HepG2 (cell line): ENCODE measurements around the gene DNAJC24.

Source experiments
- ETV5 ChIP-seq: IDR thresholded peaks from 2 replicates; pipeline ENCODE4 v1.6.1; 2018; ENCODE audit warnings: missing biosample characterization, missing genetic modification reagents, inconsistent platforms, borderline replicate concordance
- HDAC6 ChIP-seq: fragments of 200-600 bp; sonication (generic); IDR thresholded peaks from 2 replicates; pipeline ENCODE4 v1.7.0; 2017; ENCODE audit warnings: mild to moderate bottlenecking, antibody characterized with exemption, low read length, low read depth
- KDM6A ChIP-seq: IDR thresholded peaks from 2 replicates; pipeline ENCODE4 v1.6.1; 2016; ENCODE audit warnings: low read depth
- ZNF24 ChIP-seq: fragments of 450-650 bp; IDR thresholded peaks from 2 replicates; pipeline ENCODE4 v1.6.1; 2017; ENCODE audit warnings: antibody characterized with exemption, mild to moderate bottlenecking
- TF ChIP-seq, protein P1 (sequence below): IDR thresholded peaks from 2 replicates; pipeline ENCODE4 v1.6.1; 2012; ENCODE audit warnings: inconsistent platforms
- TF ChIP-seq, protein P2 (sequence below): sonication (generic); formaldehyde crosslinking; IDR thresholded peaks from 2 replicates; pipeline ENCODE4 v1.5.0; 2020; ENCODE audit warnings: missing genetic modification reagents
- TF ChIP-seq, protein P3 (sequence below): sonication (generic); formaldehyde crosslinking; IDR thresholded peaks from 2 replicates; pipeline ENCODE4 v1.5.0; 2020; ENCODE audit warnings: mild to moderate bottlenecking, missing genetic modification reagents, moderate library complexity
- TF ChIP-seq, protein P4 (sequence below): sonication (generic); formaldehyde crosslinking; IDR thresholded peaks from 2 replicates; pipeline ENCODE4 v1.4.0; 2020; ENCODE audit warnings: mild to moderate bottlenecking, missing genetic modification reagents, borderline replicate concordance

DNA sequence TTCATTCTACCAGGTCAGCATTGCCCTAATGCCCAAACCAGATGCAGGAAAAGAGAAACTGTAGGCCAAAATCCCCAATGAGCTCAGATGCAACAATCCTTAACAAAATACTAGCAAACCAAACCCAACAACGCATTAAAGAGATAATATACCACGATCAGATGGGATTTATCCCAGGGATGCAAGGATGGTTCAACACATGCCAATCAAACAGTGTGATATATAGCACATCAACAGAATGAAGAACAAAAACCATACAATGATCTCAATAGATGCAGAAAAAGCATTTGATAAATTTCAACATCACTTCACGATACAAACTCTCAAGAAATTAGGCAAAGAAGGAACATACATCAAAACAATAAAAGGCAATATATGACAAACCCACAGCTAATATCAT lies 94.8 kb downstream of the DNAJC24 start:
- TF ChIP-seq, protein P1, sequence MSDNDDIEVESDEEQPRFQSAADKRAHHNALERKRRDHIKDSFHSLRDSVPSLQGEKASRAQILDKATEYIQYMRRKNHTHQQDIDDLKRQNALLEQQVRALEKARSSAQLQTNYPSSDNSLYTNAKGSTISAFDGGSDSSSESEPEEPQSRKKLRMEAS = no peak
- TF ChIP-seq ZNF24 = no peak
- TF ChIP-seq KDM6A (CRISPR knock-in tag) = no peak
- TF ChIP-seq, protein P2, sequence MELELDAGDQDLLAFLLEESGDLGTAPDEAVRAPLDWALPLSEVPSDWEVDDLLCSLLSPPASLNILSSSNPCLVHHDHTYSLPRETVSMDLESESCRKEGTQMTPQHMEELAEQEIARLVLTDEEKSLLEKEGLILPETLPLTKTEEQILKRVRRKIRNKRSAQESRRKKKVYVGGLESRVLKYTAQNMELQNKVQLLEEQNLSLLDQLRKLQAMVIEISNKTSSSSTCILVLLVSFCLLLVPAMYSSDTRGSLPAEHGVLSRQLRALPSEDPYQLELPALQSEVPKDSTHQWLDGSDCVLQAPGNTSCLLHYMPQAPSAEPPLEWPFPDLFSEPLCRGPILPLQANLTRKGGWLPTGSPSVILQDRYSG (CRISPR knock-in tag) = no peak
- TF ChIP-seq, protein P3, sequence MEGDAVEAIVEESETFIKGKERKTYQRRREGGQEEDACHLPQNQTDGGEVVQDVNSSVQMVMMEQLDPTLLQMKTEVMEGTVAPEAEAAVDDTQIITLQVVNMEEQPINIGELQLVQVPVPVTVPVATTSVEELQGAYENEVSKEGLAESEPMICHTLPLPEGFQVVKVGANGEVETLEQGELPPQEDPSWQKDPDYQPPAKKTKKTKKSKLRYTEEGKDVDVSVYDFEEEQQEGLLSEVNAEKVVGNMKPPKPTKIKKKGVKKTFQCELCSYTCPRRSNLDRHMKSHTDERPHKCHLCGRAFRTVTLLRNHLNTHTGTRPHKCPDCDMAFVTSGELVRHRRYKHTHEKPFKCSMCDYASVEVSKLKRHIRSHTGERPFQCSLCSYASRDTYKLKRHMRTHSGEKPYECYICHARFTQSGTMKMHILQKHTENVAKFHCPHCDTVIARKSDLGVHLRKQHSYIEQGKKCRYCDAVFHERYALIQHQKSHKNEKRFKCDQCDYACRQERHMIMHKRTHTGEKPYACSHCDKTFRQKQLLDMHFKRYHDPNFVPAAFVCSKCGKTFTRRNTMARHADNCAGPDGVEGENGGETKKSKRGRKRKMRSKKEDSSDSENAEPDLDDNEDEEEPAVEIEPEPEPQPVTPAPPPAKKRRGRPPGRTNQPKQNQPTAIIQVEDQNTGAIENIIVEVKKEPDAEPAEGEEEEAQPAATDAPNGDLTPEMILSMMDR = no peak
- TF ChIP-seq, protein P4, sequence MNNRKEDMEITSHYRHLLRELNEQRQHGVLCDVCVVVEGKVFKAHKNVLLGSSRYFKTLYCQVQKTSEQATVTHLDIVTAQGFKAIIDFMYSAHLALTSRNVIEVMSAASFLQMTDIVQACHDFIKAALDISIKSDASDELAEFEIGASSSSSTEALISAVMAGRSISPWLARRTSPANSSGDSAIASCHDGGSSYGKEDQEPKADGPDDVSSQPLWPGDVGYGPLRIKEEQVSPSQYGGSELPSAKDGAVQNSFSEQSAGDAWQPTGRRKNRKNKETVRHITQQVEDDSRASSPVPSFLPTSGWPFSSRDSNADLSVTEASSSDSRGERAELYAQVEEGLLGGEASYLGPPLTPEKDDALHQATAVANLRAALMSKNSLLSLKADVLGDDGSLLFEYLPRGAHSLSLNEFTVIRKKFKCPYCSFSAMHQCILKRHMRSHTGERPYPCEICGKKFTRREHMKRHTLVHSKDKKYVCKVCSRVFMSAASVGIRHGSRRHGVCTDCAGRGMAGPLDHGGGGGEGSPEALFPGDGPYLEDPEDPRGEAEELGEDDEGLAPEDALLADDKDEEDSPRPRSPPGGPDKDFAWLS (CRISPR knock-in tag) = no peak
- no peak for TF ChIP-seq ETV5 (CRISPR knock-in tag)
- TF ChIP-seq HDAC6 = no peak
